Activated CD8-positive, alpha-beta memory T cell treated with anti-CD3 and anti-CD28 coated beads, Interleukin-2, amount 50 U/mL, for 24 hours (primary cell): ENCODE measurements around the gene NACC1.
"Not testable (repeated sequence)": the region's sequence is repeated elsewhere in the genome, so short reads cannot be mapped to it uniquely, and the experiment has no call there.

Source experiments
- DNase-seq: peaks from one replicate; pipeline ENCODE4 v3.0.0-alpha.2; 2020; ENCODE audit errors: extremely low read depth

The NACC1 gene

GRCh38 chr19:13164343-13165161 lies 46.5 kb downstream of the NACC1 start:
- DNase-seq = no peak

- no peak for DNase-seq
These were observed 47.3 kb downstream of the NACC1 start for GRCh38 chr19:13165162-13165997.

- not testable (repeated sequence) for DNase-seq
These were observed 48.1 kb downstream of the NACC1 start for GRCh38 chr19:13166151-13166550.

- no peak for DNase-seq
These were observed 51.7 kb downstream of the NACC1 start for GRCh38 chr19:13169769-13170168.

DNA sequence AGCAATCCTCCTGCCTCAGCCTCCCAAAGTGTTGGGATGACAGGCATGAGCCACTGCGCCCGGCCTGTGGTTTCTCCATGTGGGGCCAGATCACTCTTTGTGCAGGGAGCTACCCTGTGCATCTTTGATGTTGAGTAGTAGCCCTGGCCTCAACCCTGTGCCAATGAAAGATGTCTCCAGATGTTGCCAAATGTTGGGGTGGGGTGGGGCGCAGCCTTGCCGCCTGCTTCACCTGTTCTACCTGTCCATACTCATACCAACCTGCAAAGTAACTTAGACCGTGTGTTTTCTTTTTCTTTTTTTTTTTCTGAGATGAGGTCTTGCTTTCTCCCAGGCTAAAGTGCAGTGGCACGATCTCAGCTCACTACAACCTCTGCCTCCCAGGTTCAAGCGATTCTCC lies 53.1 kb downstream of the NACC1 start:
- no peak for DNase-seq

DNA sequence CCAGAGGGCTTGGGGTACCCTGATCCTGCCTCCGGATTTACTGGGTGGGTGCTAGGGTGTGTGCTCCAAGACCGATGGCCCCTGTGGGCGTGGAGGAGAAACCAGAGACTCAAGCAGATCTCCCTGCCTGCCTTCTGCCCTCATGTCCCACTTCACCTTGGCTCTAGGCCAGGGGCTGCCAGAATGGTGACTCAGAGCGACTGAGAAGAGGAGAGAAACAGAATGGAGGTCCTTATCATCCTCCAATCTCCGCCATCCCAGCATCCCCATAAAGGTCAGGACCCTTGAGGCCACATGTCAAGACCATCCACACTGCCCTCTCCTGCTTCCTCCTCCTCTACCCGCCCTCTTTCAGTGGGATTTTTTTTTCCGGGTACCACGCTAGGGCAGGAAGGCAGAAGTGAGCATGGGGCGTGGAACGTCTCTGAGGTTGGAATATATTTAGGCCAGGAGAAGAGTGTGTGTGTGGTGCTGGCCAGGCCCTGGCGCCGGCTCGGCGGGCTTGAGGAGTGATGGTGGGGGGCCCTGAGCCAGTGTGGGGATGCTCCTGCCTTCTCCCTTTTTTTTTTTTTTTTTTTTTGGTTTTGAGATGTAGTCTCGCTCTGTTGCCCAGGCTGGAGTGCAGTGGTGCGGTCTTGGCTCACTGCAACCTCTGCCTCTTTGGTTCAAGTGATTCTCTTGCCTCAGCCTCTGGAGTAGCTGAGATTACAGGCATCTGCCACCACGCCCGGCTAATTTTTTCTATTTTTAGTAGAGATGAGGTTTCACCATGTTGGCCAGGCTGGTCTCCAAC lies 54.5 kb downstream of the NACC1 start:
- DNase-seq = no peak

DNA sequence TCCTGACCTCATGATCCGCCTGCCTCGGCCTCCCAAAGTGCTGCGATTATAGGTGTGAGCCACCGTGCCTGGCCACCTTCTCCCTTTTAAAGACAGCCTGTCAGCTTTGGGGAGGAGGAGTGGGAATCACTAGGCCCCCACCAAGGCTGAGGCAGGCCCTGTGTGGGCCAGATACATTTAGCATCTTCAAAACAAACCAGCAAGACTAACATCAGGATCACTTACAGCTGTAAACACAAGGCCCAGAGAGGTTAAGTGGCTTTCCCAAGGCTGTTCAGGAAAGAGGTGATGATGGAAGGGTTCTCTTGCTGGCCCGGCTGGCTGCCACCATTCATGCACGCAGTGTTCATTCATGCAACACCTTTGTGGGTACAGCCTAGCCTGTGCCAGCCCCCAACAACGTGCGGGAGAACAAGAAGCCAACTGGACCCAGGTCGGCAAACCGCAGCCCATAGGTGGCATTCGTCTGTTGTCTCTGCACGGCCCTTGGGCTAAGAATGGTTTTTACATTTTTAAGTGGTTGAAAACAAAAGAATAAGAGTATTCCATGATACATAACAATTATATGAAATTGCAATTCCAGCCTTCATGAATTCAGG lies 55.2 kb downstream of the NACC1 start:
- DNase-seq = no peak

DNA sequence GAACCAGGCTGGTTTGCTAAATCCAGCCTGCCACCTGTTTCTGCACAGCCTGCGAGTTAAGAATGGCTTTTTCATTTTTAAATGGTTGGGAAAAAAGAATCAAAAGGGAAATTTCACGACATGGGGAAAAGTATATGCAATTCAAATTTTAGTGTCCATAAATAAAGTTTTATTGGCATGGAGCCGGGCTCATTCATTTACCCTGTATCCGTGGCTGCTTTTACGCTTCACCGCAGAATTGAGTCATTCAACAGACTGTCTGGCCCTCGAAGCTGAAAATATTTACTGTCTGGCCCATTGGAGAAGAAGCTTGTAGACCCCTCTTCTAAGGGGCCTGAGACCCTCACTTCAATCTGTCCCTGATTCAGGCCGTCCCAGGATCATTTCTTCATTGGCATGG lies 58.3 kb downstream of the NACC1 start:
- DNase-seq = no peak

DNA sequence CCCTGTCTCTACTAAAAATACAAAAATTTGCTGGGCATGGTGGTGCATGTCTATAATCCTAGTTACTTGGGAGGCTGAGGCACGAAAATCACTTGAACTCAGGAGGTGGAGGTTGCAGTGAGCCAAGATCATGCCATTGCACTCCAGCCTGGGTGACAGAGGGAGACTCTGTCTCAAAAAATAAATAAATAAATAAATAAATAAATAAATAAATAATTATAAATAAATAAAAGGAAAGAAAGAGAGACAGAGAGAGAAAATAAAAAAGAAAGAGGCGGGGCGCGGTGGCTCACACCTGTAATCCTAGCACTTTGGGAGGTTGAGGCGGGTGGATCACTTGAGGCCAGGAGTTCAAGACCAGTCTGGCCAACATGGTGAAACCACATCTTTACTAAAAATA lies 59.5 kb downstream of the NACC1 start:
- DNase-seq = not testable (repeated sequence)

- DNase-seq = not testable (repeated sequence)
These were observed 60.2 kb downstream of the NACC1 start for GRCh38 chr19:13178291-13178690.

DNA sequence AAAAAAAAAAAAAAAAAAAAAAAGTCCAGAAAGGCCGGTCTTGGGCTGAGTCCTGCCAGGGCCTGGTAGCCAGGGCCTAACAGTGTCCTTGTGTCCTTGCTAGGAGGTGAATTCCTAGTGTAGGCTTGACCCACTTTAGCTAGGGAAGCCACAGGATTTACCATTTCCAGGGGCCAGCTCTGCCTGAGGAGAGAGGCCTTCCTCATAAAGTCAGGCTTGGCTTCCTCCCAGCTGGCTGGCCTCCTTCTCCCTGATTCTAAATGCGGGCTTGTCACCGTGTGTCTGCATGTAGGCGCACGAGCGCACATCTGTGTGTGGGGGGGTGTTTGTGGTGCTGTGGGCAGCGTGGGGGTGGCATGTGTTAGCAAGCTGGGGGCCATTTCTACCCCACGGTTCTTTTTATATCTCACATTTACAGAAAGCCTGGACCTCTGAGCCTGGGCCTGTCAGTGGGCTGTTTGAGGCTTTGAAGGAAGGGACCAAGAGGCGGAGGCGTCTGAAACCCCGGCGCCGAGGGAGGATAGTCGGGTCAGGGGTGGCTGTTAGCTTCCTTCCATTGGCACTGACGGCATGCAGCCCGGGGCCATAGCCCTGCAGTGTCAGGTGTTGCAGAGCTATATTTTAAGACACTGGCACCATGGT lies 63.8 kb downstream of the NACC1 start:
- DNase-seq = no peak

GRCh38 chr19:13184926-13185325 lies 66.9 kb downstream of the NACC1 start:
- not testable (repeated sequence) for DNase-seq

- DNase-seq = not testable (repeated sequence)
These were observed 67.9 kb downstream of the NACC1 start for GRCh38 chr19:13185763-13186657.

DNA sequence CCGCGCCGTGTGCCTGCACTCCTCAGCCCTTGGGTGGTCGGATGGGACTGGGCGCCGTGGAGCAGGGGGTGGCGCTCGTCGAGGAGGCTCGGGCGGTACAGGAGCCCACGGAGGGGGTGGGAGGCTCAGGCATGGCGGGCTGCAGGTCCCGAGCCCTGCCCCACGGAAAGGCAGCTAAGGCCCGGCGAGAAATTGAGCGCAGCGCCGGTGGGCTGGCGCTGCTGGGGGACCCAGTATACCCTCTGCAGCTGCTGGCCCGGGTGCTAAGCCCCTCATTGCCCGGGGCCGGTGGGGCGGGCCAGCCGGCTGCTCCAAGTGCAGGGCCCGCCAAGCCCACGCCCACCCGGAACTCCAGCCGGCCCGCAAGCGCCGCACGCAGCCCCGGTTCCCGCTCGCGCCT lies 68.6 kb downstream of the NACC1 start:
- DNase-seq = not testable (repeated sequence)

DNA sequence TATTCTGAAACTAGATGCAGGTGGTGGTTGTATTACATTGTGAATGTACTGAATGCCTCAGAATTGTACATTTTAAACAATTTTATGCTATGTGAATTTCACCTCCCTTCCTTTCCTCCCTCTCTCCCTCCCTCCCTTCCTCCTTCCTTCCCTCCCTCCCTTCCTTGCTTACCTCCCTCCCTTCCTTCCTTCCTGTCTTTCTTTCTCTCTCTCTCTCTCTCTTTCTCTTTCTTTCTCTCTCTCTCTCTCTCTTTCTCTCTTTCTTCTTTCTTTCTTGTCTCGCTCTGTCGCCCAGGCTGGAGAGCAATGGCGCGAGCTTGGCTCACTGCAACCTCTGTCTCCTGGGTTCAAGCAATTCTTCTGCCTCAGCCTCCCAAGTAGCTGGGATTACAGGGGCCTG lies 69.4 kb downstream of the NACC1 start:
- no peak for DNase-seq

DNA sequence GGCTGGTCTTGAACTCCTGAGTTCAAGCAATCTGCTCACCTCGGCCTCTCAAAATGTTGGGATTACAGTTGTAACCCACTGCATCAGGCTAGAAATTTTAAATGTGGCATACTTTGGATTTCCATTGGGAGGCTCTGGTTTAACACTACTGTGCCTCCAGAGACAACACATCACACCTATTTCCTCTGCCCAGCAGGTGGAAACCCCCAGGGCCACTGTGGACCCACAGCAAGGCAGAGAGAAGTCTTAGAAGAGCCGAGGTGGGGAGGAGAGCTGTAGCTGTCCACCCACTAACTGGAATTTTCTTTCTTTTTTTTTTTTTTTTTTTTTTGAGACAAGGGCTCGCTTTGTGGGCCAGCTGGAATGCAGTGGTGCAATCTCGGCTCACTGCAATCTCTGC lies 71.5 kb downstream of the NACC1 start:
- no peak for DNase-seq
